ENCODE data around the gene RSPH1. TPM values are rescaled to one million over a fixed set of nuclear protein-coding genes. Genes with fewer than 3 reads are reported as not detected.

Gene RSPH1
- total and polyA plus RNA-seq, 2 of the 8 experiments (the other 6 are each of a cell fraction or from before 2014, with no cell fraction given) = 0.24 TPM; not detected in 1

- TF ChIP-seq USF2 (IDR thresholded peaks at IDR 0.05; ENCODE audit: low read length) (no peak), BRCA1 (IDR thresholded peaks at IDR 0.05; ENCODE audit: low read depth, low read length) (no peak), RXRA (IDR thresholded peaks at IDR 0.05; ENCODE audit: insufficient read depth, low read depth, low read length) (no peak), SIX5 (IDR thresholded peaks at IDR 0.05; ENCODE audit: low read depth, low read length) (no peak)
These were observed 50.7 kb downstream of the RSPH1 start (continued) for GRCh38 chr21:42445311-42445710.

Measured in H1 (cell line).